ENCODE results near the gene OR5V1. TPM values are rescaled to one million over a fixed set of nuclear protein-coding genes. Genes with fewer than 3 reads are reported as not detected.

Gene OR5V1
- not detected in 5 replicates for total RNA-seq (2022; extraction: Qiagen RNA extraction; ENCODE audit: low read depth)

GRCh38 chr6:29368765-29369164 lies at the start of gene OR5V1:
Gene OR5V1 (minus strand): TSS chr6:29368865. CDS start chr6:29356195, 12,670 bp downstream.

GRCh38 chr6:29414588-29414987 lies 45.9 kb upstream of the OR5V1 start, which contains the start of gene OR12D1:
Gene OR12D1 (plus strand): TSS chr6:29414928.

GRCh38 chr6:29395331-29395730 lies 26.7 kb upstream of the OR5V1 start, which contains the start of gene OR12D2:
Gene OR12D2 (plus strand): TSS chr6:29395631. CDS start chr6:29396700, 1,069 bp downstream.

GRCh38 chr6:29375191-29375590 lies 6.5 kb upstream of the OR5V1 start, which contains the start of gene OR12D3:
Gene OR12D3 (minus strand): TSS chr6:29375291. CDS start chr6:29375287, 4 bp downstream.

Other genes with a start within 250 kb of the OR5V1 start
- not detected in 5 replicates for gene OR2J2, start 198.0 kb downstream of the OR5V1 start, total RNA-seq (2022; extraction: Qiagen RNA extraction; ENCODE audit: low read depth)
- not detected in 5 replicates for gene OR14J1, start 67.2 kb downstream of the OR5V1 start, total RNA-seq (2022; extraction: Qiagen RNA extraction; ENCODE audit: low read depth)
- not detected in 5 replicates for gene OR12D3, start 6.4 kb upstream of the OR5V1 start, total RNA-seq (2022; extraction: Qiagen RNA extraction; ENCODE audit: low read depth)
- not detected in 5 replicates for gene OR12D2, start 26.8 kb upstream of the OR5V1 start, total RNA-seq (2022; extraction: Qiagen RNA extraction; ENCODE audit: low read depth)
- gene OR12D1, start 46.1 kb upstream of the OR5V1 start, total RNA-seq (2022; extraction: Qiagen RNA extraction; ENCODE audit: low read depth): not detected in 5 replicates
- not detected in 5 replicates for gene OR10C1, start 70.4 kb upstream of the OR5V1 start, total RNA-seq (2022; extraction: Qiagen RNA extraction; ENCODE audit: low read depth)
- gene OR11A1, start 88.2 kb upstream of the OR5V1 start, total RNA-seq (2022; extraction: Qiagen RNA extraction; ENCODE audit: low read depth): not detected in 5 replicates
- not detected in 5 replicates for gene OR2H1, start 88.3 kb upstream of the OR5V1 start, total RNA-seq (2022; extraction: Qiagen RNA extraction; ENCODE audit: low read depth)
- not detected in 5 replicates for gene MAS1L, start 119.1 kb upstream of the OR5V1 start, total RNA-seq (2022; extraction: Qiagen RNA extraction; ENCODE audit: low read depth)
- gene UBD, start 190.9 kb upstream of the OR5V1 start, total RNA-seq (2022; extraction: Qiagen RNA extraction; ENCODE audit: low read depth): 0.40 to 0.96 TPM (median 0.87 TPM) in 5 replicates
- gene OR2H2, start 216.3 kb upstream of the OR5V1 start, total RNA-seq (2022; extraction: Qiagen RNA extraction; ENCODE audit: low read depth): not detected in 5 replicates

Measured in A549 treated with DMSO at 1 μM for 4 hours (cell line).